Epidermal melanocyte (primary cell): ENCODE results near the gene CASP3.
"Not testable (repeated sequence)": the region's sequence is repeated elsewhere in the genome, so short reads cannot be mapped to it uniquely, and the experiment has no call there.

Experiments
- DNase-seq: peaks from one replicate; pipeline ENCODE4 v3.0.0; 2011; ENCODE audit warnings: low spot score; ENCODE audit not compliant: insufficient read length

The CASP3 gene

GRCh38 chr4:184636144-184636543 lies 13.1 kb downstream of the CASP3 start:
- no peak for DNase-seq

GRCh38 chr4:184635381-184635780 lies 13.9 kb downstream of the CASP3 start:
- DNase-seq: no peak

- no peak for DNase-seq
Observed at GRCh38 chr4:184632842-184633241, 16.4 kb downstream of the CASP3 start.

GRCh38 chr4:184628103-184628502 lies 21.1 kb downstream of the CASP3 start:
- no peak for DNase-seq

GRCh38 chr4:184625783-184626596 lies 23.3 kb downstream of the CASP3 start:
- DNase-seq: not testable (repeated sequence)

- no peak for DNase-seq
Observed at GRCh38 chr4:184624972-184625554, 24.2 kb downstream of the CASP3 start.

- not testable (repeated sequence) for DNase-seq
Observed at GRCh38 chr4:184624504-184624903, 24.7 kb downstream of the CASP3 start.

GRCh38 chr4:184621518-184621917 lies 27.7 kb downstream of the CASP3 start:
- DNase-seq: no peak

GRCh38 chr4:184620212-184620867 lies 28.9 kb downstream of the CASP3 start:
- DNase-seq: no peak

- no peak for DNase-seq
Observed at GRCh38 chr4:184617600-184618196, 31.5 kb downstream of the CASP3 start.

GRCh38 chr4:184616633-184617551 lies 32.4 kb downstream of the CASP3 start:
- no peak for DNase-seq

- DNase-seq: not testable (repeated sequence)
Observed at GRCh38 chr4:184616168-184616567, 33.1 kb downstream of the CASP3 start.

- no peak for DNase-seq
Observed at GRCh38 chr4:184614509-184614908, 34.7 kb downstream of the CASP3 start.

GRCh38 chr4:184613405-184613804 lies 35.8 kb downstream of the CASP3 start:
- DNase-seq: no peak

GRCh38 chr4:184612074-184612473 lies 37.2 kb downstream of the CASP3 start:
- DNase-seq: no peak

GRCh38 chr4:184607429-184607828 lies 41.8 kb downstream of the CASP3 start:
- DNase-seq: not testable (repeated sequence)

- DNase-seq: not testable (repeated sequence)
Observed at GRCh38 chr4:184602857-184603256, 46.4 kb downstream of the CASP3 start.

GRCh38 chr4:184600982-184601381 lies 48.3 kb downstream of the CASP3 start:
- DNase-seq: not testable (repeated sequence)

GRCh38 chr4:184599492-184600135 lies 49.6 kb downstream of the CASP3 start:
- no peak for DNase-seq

GRCh38 chr4:184598753-184599491 lies 50.3 kb downstream of the CASP3 start:
- DNase-seq: no peak
